Left ventricle myocardium superior (tissue), 1 donor: ENCODE data around the gene UBE2E1. TPM values are rescaled to one million over a fixed set of nuclear protein-coding genes. Genes with fewer than 3 reads are reported as not detected.

Source experiments
- ATAC-seq: fragments of 200-7000 bp; cut with Tn5 transposase; one replicate; pipeline ENCODE4 v1.9.1; 2020; ENCODE audit warnings: mild to moderate bottlenecking, moderate library complexity
- DNase-seq: peaks from one replicate; pipeline ENCODE4 v3.0.0-alpha.2; 2020
- intact Hi-C: fragments of 100-400 bp; cut with micrococcal nuclease; formaldehyde crosslinking; loops from one replicate; pipeline ENCODE4 v1.11.0; 2022
- total RNA-seq: library from RNA; stranded (reverse); fragmentation: NEBNext Ultra II Directional; extraction: Animal tissue kit (Norgen Biotek cat#: 25700); gene quantifications from one replicate; pipeline ENCODE4 v1.2.1, GENCODE V29; 2021
- donor health status: DM: no; HTN: yes; CAD: no; lungs with severe emphysema.

The UBE2E1 gene
- total RNA-seq, 1 donor from 2014 or later, result 66.0 TPM

- intact Hi-C loops, result no loop called here
- ATAC-seq (no peak), DNase-seq (no peak)
These were observed 14.1 kb upstream of the UBE2E1 start for GRCh38 chr3:23791678-23792077.

GRCh38 chr3:23793528-23794134, 12.1 kb upstream of the UBE2E1 start:
- intact Hi-C loops, result no loop called here
- no peak for DNase-seq
- ATAC-seq, result no peak

GRCh38 chr3:23795096-23795495, 10.7 kb upstream of the UBE2E1 start:
- ATAC-seq, result no peak
- intact Hi-C loops, result no loop called here
- DNase-seq, result no peak

- intact Hi-C loops, result no loop called here
- ATAC-seq (no peak), DNase-seq (no peak)
These were observed 9.2 kb upstream of the UBE2E1 start for GRCh38 chr3:23796518-23796917.

GRCh38 chr3:23797491-23797890, 8.3 kb upstream of the UBE2E1 start:
- ATAC-seq (no peak), DNase-seq (no peak)
- intact Hi-C loops, result no loop called here

GRCh38 chr3:23798456-23798855, 7.3 kb upstream of the UBE2E1 start:
- ATAC-seq, result no peak
- no peak for DNase-seq
- intact Hi-C loops, result no loop called here

GRCh38 chr3:23798876-23799275, 6.9 kb upstream of the UBE2E1 start:
- intact Hi-C loops, result no loop called here
- no peak for ATAC-seq
- no peak for DNase-seq

- intact Hi-C loops, result no loop called here
- peak; percentile 64 for ATAC-seq
- no peak for DNase-seq
These were observed 5.0 kb upstream of the UBE2E1 start for GRCh38 chr3:23800731-23801130.

GRCh38 chr3:23804441-23805209, 1.1 kb upstream of the UBE2E1 start:
- DNase-seq, result no peak
- intact Hi-C loops, result no loop called here
- no peak for ATAC-seq

GRCh38 chr3:23805210-23805632, 534 bp upstream of the UBE2E1 start:
- ATAC-seq (no peak), DNase-seq (no peak)
- intact Hi-C loops, result no loop called here

- DNase-seq (peak; percentile 57), ATAC-seq (peak; percentile 44)
- intact Hi-C loops, result no loop called here
These were observed 1.0 kb downstream of the UBE2E1 start for GRCh38 chr3:23806534-23807423.

- intact Hi-C loops, result no loop called here
- peak; percentile 46 for ATAC-seq
These were observed 1.8 kb downstream of the UBE2E1 start for GRCh38 chr3:23807424-23808015.

GRCh38 chr3:23808525-23808924, 2.8 kb downstream of the UBE2E1 start:
- intact Hi-C loops, result no loop called here
- ATAC-seq, result no peak
- DNase-seq, result no peak

More at GRCh38 chr3:23807424-23808015, 1.8 kb downstream of the UBE2E1 start:
- no peak for DNase-seq

GRCh38 chr3:23809294-23809693, 3.5 kb downstream of the UBE2E1 start:
- ATAC-seq, result no peak
- DNase-seq, result no peak
- intact Hi-C loops, result no loop called here

GRCh38 chr3:23809840-23810342, 4.1 kb downstream of the UBE2E1 start:
- intact Hi-C loops, result no loop called here
- no peak for DNase-seq

GRCh38 chr3:23810343-23811184, 4.8 kb downstream of the UBE2E1 start:
- ATAC-seq (peak; percentile 49), DNase-seq (peak; percentile 72)
- intact Hi-C loops, result no loop called here

More at GRCh38 chr3:23809840-23810342, 4.1 kb downstream of the UBE2E1 start:
- ATAC-seq, result no peak

GRCh38 chr3:23811185-23811527, 5.4 kb downstream of the UBE2E1 start:
- ATAC-seq (peak; percentile 4), DNase-seq (no peak)
- intact Hi-C loops, result no loop called here

- intact Hi-C loops, result no loop called here
- DNase-seq, result no peak
- ATAC-seq, result no peak
These were observed 6.2 kb downstream of the UBE2E1 start for GRCh38 chr3:23811919-23812318.

- no peak for DNase-seq
- intact Hi-C loops, result no loop called here
- ATAC-seq, result no peak
These were observed 10.1 kb downstream of the UBE2E1 start for GRCh38 chr3:23815879-23816278.
